Esophagus (tissue), 2 donors: ENCODE data around the gene MCC. TPM values are rescaled to one million over a fixed set of nuclear protein-coding genes. Genes with fewer than 3 reads are reported as not detected.

Source experiments
- H3K27ac ChIP-seq, 2 donors: one replicate each; pipeline ENCODE4 v1.5.1; 2013; ENCODE audit warnings: low read depth in 2 of 2, mild to moderate bottlenecking in 2 of 2, inconsistent platforms in 1 of 2, low read length in 1 of 2, moderate library complexity in 1 of 2
- H3K27me3 ChIP-seq, 2 donors: one replicate each; pipeline ENCODE4 v1.6.1; 2013; ENCODE audit warnings: low read length in 2 of 2, control low read depth in 1 of 2, mild to moderate bottlenecking in 1 of 2; ENCODE audit not compliant: insufficient read depth in 2 of 2, control insufficient read depth in 1 of 2
- H3K36me3 ChIP-seq, 2 donors: one replicate each; pipeline ENCODE4 v1.6.1; 2013; ENCODE audit warnings: low read length in 1 of 2; ENCODE audit not compliant: control insufficient read depth in 2 of 2, insufficient read depth in 2 of 2
- H3K4me1 ChIP-seq, 2 donors: one replicate each; pipeline ENCODE4 v1.6.1; 2013; ENCODE audit warnings: low read length in 1 of 2; ENCODE audit not compliant: control insufficient read depth in 2 of 2, insufficient read depth in 2 of 2
- H3K4me3 ChIP-seq, 2 donors: one replicate each; pipeline ENCODE4 v1.5.1; 2013; ENCODE audit warnings: low read length in 2 of 2, mild to moderate bottlenecking in 2 of 2, low read depth in 1 of 2, moderate library complexity in 1 of 2
- H3K9me3 ChIP-seq, 2 donors: one replicate each; pipeline ENCODE4 v1.6.1; 2013; ENCODE audit warnings: mild to moderate bottlenecking in 2 of 2, low read depth in 1 of 2, low read length in 1 of 2, moderate library complexity in 1 of 2; ENCODE audit not compliant: control insufficient read depth in 2 of 2, insufficient read depth in 1 of 2
- WGBS, 2 donors: extraction: QIAGEN DNeasy Blood & Tissue Kit; methylation state at CpG; one replicate each; pipeline ENCODE4 v1.1.7; 2013; 5-methylcytosine and 5-hydroxymethylcytosine counted together
- polyA plus RNA-seq, 2 donors: library from polyadenylated mRNA; stranded (reverse); fragments of 200-250 nt; gene quantifications; one replicate each; pipeline ENCODE4 v1.2.3, GENCODE V29; 2013
- donor health status: healthy with polysubstance abuse.
- donor health status: Bipolar disorder and iron deficiency.

The MCC gene
- polyA plus RNA-seq, 2 donors, result 7.2 to 8.3 TPM

GRCh38 chr5:113145757-113146387 is 342.4 kb downstream of the MCC start:
- Histone ChIP-seq H3K4me1 (no peaks in the 10 kb centered on the region), H3K27ac (peak overlapping the region in 1 of 2 donors; percentile 29), H3K4me3 (no peak overlapping the region), H3K9me3 (no peaks in the 10 kb centered on the region), H3K36me3 (peaks cover 0 to 2% of the 10 kb centered on the region in 2 donors), H3K27me3 (no peaks in the 10 kb centered on the region)
- 0 to 22% methylated on average over 1 of the region's 1 CpG for WGBS, 2 donors

DNA sequence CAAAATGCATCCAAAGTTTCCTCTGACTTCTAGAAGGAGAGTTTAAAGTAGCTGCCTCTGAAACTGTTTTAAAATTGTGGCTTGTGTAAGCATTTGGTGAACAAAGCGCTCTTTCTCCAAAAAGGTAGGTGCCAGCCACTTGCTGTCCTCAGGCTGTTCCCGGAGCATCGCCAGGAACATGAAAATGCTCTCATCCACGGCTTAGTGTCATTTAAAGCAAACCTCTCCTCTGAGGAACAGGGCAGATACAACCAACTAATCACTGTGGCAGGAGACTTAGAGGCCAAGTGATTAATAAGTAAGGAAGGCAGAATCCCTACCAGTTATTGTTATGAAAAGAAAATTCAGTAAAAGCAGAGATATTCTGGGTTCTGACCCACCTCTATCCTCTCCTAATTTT is 346.1 kb downstream of the MCC start:
- Histone ChIP-seq H3K9me3 (no peaks in the 10 kb centered on the region), H3K4me3 (no peak overlapping the region), H3K36me3 (peaks cover 0 to 3% of the 10 kb centered on the region in 2 donors), H3K4me1 (no peaks in the 10 kb centered on the region), H3K27ac (no peak overlapping the region), H3K27me3 (no peaks in the 10 kb centered on the region)
- WGBS, 2 donors, result 58 to 81% methylated on average over 4 of the region's 4 CpGs

DNA sequence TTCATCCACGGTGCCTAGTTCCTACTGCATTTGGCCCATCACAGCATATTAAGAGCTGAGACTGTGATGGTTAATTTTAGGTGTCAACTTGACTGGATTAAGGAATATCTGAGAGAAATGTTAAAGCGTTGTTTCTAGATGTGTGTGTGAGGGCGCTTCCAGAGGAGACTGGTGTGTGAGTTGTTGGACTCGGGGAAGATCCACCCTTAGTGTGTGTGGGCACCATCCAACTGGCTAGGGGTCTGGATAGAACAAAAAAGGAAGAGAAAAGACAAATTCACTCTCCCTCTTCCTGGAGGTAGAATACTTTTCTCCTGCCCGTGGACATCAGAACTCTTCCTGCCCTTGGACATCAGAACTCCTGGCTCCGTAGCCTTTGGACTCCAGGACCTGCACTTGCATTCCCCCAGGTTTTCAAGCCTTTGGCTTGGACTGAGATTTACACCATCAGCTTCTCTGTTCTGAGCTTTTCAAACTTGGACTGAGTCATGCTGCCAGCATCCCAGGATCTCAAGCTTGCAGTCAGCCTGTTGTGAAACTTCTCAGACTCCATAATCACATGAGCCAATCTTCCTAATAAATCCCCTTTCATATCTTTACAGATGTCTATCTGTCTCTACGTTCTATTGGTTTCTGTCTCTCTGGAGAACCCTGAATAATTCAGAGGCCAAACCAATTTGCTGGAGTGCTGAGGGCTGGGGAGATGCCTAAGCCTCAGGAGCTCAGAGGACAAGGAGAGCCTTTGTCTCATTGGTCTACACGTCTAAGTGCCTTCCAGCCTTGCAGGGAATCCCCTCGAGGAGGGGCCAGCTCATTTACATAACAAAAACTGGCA is 347.2 kb downstream of the MCC start:
- Histone ChIP-seq H3K4me1 (no peaks in the 10 kb centered on the region), H3K27ac (no peak overlapping the region), H3K4me3 (no peak overlapping the region), H3K27me3 (no peaks in the 10 kb centered on the region), H3K36me3 (peaks cover 0 to 3% of the 10 kb centered on the region in 2 donors), H3K9me3 (no peaks in the 10 kb centered on the region)
- WGBS, 2 donors, result 63 to 70% methylated on average over 9 of the region's 9 CpGs

GRCh38 chr5:113133211-113133975 is 354.9 kb downstream of the MCC start:
- 97% methylated on average over 3 of the region's 3 CpGs for WGBS, 2 donors
- H3K36me3 ChIP-seq, result no peaks in the 10 kb centered on the region
- no peaks in the 10 kb centered on the region for H3K4me1 ChIP-seq
- H3K4me3 ChIP-seq, result no peak overlapping the region
- H3K27ac ChIP-seq, result no peak overlapping the region
- peaks cover 0 to 2% of the 10 kb centered on the region in 2 donors for H3K9me3 ChIP-seq
- no peaks in the 10 kb centered on the region for H3K27me3 ChIP-seq

GRCh38 chr5:113132564-113132963 is 355.7 kb downstream of the MCC start:
- Histone ChIP-seq H3K27me3 (no peaks in the 10 kb centered on the region), H3K4me3 (no peak overlapping the region), H3K4me1 (no peaks in the 10 kb centered on the region), H3K27ac (no peak overlapping the region), H3K9me3 (peaks cover 0 to 2% of the 10 kb centered on the region in 2 donors), H3K36me3 (no peaks in the 10 kb centered on the region)

- Histone ChIP-seq H3K9me3 (peaks cover 0 to 2% of the 10 kb centered on the region in 2 donors), H3K4me3 (no peak overlapping the region)
- WGBS, 2 donors, result 45 to 47% methylated on average over 2 of the region's 2 CpGs
These were observed 359.5 kb downstream of the MCC start for GRCh38 chr5:113128641-113129330.

DNA sequence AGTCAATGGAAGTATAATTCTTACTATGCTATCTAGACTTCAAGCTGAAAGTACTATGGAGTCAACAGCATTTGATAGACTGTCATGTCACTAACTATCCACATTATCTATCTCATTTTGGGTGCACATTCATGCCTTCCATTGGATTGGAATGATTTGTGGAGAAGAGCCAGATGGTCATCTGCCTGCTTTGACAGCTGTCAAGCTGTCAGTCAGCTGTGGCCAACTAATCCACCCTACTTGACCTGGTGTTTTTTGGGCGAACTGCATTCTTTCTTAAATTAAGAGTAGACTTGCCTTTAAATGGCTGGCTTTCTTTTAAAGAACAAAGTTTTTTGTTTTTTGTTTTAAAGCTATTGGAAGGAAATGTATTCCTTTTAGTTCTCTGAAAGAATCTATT is 360.2 kb downstream of the MCC start:
- Histone ChIP-seq H3K27me3 (no peaks in the 10 kb centered on the region), H3K36me3 (no peaks in the 10 kb centered on the region), H3K4me3 (no peak overlapping the region), H3K4me1 (no peaks in the 10 kb centered on the region), H3K9me3 (peaks cover 0 to 2% of the 10 kb centered on the region in 2 donors), H3K27ac (no peak overlapping the region)
- WGBS, 2 donors, result 91 to 96% methylated on average over 1 of the region's 1 CpG

More at GRCh38 chr5:113128641-113129330, 359.5 kb downstream of the MCC start:
- H3K36me3 ChIP-seq, result no peaks in the 10 kb centered on the region
- H3K4me1 ChIP-seq, result no peaks in the 10 kb centered on the region
- no peaks in the 10 kb centered on the region for H3K27me3 ChIP-seq
- H3K27ac ChIP-seq, result no peak overlapping the region

DNA sequence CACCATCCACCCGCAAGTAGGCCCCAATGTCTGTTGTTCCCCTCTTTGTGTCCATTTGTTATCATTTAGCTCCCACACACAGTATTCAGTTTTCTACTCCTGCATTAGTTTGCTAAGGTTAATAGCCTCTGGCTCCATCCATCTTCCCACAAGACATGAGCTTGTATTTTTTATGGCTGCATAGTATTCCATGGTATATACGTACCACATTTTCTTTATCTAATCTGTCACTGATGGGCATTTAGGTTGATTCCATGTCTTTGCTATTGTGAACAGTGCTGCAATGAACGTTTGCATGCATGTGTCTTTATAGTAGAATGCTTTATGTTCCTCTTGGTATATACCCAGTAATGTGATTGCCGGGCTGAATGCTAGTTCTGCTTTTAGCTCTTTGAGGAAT is 361.2 kb downstream of the MCC start:
- Histone ChIP-seq H3K27ac (no peak overlapping the region), H3K4me3 (no peak overlapping the region), H3K4me1 (no peaks in the 10 kb centered on the region), H3K36me3 (no peaks in the 10 kb centered on the region), H3K27me3 (no peaks in the 10 kb centered on the region), H3K9me3 (peaks cover 0 to 2% of the 10 kb centered on the region in 2 donors)
- 72% methylated on average over 4 of the region's 4 CpGs for WGBS, 2 donors

DNA sequence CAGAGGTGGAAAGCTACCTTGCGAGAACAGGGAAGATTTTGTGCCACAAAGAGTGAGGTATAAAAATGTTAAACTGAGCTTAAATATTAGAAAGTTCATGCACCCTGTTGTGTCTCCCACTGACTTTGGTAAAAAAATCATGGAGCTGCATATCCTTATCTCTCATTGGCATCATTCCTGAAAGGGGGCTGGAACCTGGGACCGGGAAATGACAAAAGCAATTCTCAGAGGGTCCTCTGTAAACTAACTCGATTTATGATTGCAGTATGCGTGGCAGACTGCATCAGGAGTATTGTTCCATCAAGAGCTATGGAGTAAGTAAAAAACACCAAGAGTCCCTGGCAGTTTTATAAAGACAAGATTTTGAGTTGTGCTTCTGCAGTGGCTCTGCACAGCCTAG is 362.9 kb downstream of the MCC start:
- WGBS, 2 donors, result 65 to 84% methylated on average over 4 of the region's 4 CpGs
- Histone ChIP-seq H3K36me3 (no peaks in the 10 kb centered on the region), H3K4me1 (no peaks in the 10 kb centered on the region), H3K9me3 (no peaks in the 10 kb centered on the region), H3K27ac (no peak overlapping the region), H3K4me3 (no peak overlapping the region), H3K27me3 (no peaks in the 10 kb centered on the region)
